ENCODE measurements around the gene SNCAIP. TPM values are rescaled to one million over a fixed set of nuclear protein-coding genes. Genes with fewer than 3 reads are reported as not detected.

SNCAIP gene
- total and polyA plus RNA-seq, 2 of the 4 experiments (the other 2 are of a cell fraction) = 15.3 to 19.0 TPM

- dilution Hi-C loops (cut with HindIII; ENCODE audit: low sequenced_read_pairs, unreplicated experiment) = no loop called here
- Histone ChIP-seq H3K4me3 (ENCODE audit: insufficient read depth, low read depth, low read length) (no peak overlapping the region), H4K91ac (ENCODE audit: insufficient read depth, low read depth, low read length) (no peak overlapping the region), H2AK5ac (ENCODE audit: low read depth, low read length) (no peak overlapping the region), H3K9me3 (ENCODE audit: control insufficient read depth, insufficient read depth, low read length) (no peaks in the 10 kb centered on the region), H3K9me1 (ENCODE audit: insufficient read depth, low read length) (peaks cover 3% of the 10 kb centered on the region; the same call in 1 of the 2 replicates), H4K8ac (ENCODE audit: low read depth in 2 of 2, low read length in 2 of 2) (no peak overlapping the region), H2BK20ac (ENCODE audit: low read depth, low read length) (no peak overlapping the region), H2BK15ac (ENCODE audit: low read depth, low read length) (no peak overlapping the region), H3K79me1 (ENCODE audit: low read depth in 1 of 2, low read length in 2 of 2) (no peaks in the 10 kb centered on the region), H3K23ac (ENCODE audit: low read depth, low read length) (no peak overlapping the region), H3K14ac (replicated peaks; ENCODE audit: low read depth, low read length) (no peak overlapping the region), H3K56ac (ENCODE audit: extremely low read depth, insufficient read depth, low read length) (no peak overlapping the region), H3K4ac (ENCODE audit: low read depth, low read length) (no peak overlapping the region), H4K5ac (ENCODE audit: low read depth, low read length) (no peak overlapping the region), H3K9ac (ENCODE audit: low read depth, low read length) (no peak overlapping the region), H3K18ac (ENCODE audit: low read depth, low read length) (no peak overlapping the region), H2BK5ac (ENCODE audit: low read depth, low read length, poor library complexity, severe bottlenecking) (no peak overlapping the region), H2BK120ac (ENCODE audit: low read depth, low read length) (no peak overlapping the region), H2AFZ (replicated peaks; ENCODE audit: low read length, poor library complexity) (no peak overlapping the region), H4K20me1 (ENCODE audit: insufficient read depth, low read length) (no peaks in the 10 kb centered on the region), H3K4me1 (ENCODE audit: control insufficient read depth, insufficient read depth, low read length) (no peaks in the 10 kb centered on the region), H3K27me3 (ENCODE audit: control insufficient read depth, insufficient read depth, low read length) (no peaks in the 10 kb centered on the region), H3K36me3 (ENCODE audit: control insufficient read depth, insufficient read depth, low read length) (no peaks in the 10 kb centered on the region), H2AK9ac (replicated peaks; ENCODE audit: low read depth, low read length, poor library complexity) (no peak overlapping the region), H3K4me2 (ENCODE audit: low read depth, low read length) (no peak overlapping the region), H3K27ac (ENCODE audit: insufficient read depth, low read length) (no peak overlapping the region)
- WGBS, 2 experiments (ENCODE audit: extremely low coverage in 2 of 2, insufficient read length in 1 of 2) = no CpG with 5 or more reads among the region's 1 CpG
- ChIA-PET CTCF (no interaction called here), POLR2A (ENCODE audit: unreplicated experiment) (no interaction called here)
- DNase-seq = no peak
- no peak for TF ChIP-seq SMC3 (IDR thresholded peaks at IDR 0.05; ENCODE audit: low read depth, low read length)
- no peak for TF ChIP-seq CHD1 (IDR thresholded peaks at IDR 0.05; ENCODE audit: low read depth, low read length)
- TF ChIP-seq RAD21 (IDR thresholded peaks at IDR 0.05; ENCODE audit: low read length) = no peak
- no peak for TF ChIP-seq ELK1 (IDR thresholded peaks at IDR 0.05; ENCODE audit: borderline replicate concordance, low read depth, low read length)
- no peak for TF ChIP-seq MAFK (IDR thresholded peaks at IDR 0.05; ENCODE audit: low read depth, low read length)
- no peak for TF ChIP-seq POLR2A (IDR thresholded peaks at IDR 0.05; ENCODE audit: low read depth, low read length)
- no peak for TF ChIP-seq BHLHE40 (IDR thresholded peaks at IDR 0.05; ENCODE audit: low read depth, low read length)
- TF ChIP-seq CTCF (conservative IDR thresholded peaks at IDR 0.05; ENCODE audit: low read depth, low read length) = no peak
- TF ChIP-seq MXI1 (IDR thresholded peaks at IDR 0.05; ENCODE audit: borderline replicate concordance, low read depth, low read length) = no peak
- no peak for TF ChIP-seq FOS (IDR thresholded peaks at IDR 0.05; ENCODE audit: low read depth, low read length)
- TF ChIP-seq RCOR1 (IDR thresholded peaks at IDR 0.05; ENCODE audit: insufficient replicate concordance, low read length) = no peak
- TF ChIP-seq USF2 (IDR thresholded peaks at IDR 0.05; ENCODE audit: low read depth, low read length) = no peak
- intact Hi-C loops (cut with micrococcal nuclease) = no loop called here
- in situ Hi-C loops (cut with MboI; ENCODE audit: low sequenced_read_pairs) = no loop called here
- BruUV-seq (replicated peaks) = no TSS peak
- ATAC-seq (ENCODE audit: low read depth) = no peak
Observed at GRCh38 chr5:122431298-122431697, 119.3 kb downstream of the SNCAIP start.

Data from IMR-90 (cell line).